HCT116 (cell line): ENCODE data around the gene HS6ST3. TPM values are rescaled to one million over a fixed set of nuclear protein-coding genes. Genes with fewer than 3 reads are reported as not detected.

ENCODE experiments used
- ATAC-seq: fragments of 200-7000 bp; cut with Tn5 transposase; 2 replicates; pipeline ENCODE4 v1.9.1; 2020; ENCODE audit warnings: mild to moderate bottlenecking, moderate library complexity
- BruUV-seq: library from RNA; stranded (reverse); fragments of 400-500 nt; replicated peaks from 2 replicates; lab custom pipeline; 2021; lab: Mats Ljungman, UMichigan
- CTCF ChIA-PET: fragments of 300-600 bp; sonication (Branson Sonifier 250); formaldehyde crosslinking; loops from one replicate; lab custom pipeline; 2021; ENCODE audit warnings: antibody characterized with exemption; lab: Charles Lee
- POLR2A ChIA-PET: fragments of 300-600, 350-600 bp; sonication (Branson Sonifier 250); formaldehyde crosslinking; loops from one replicate; lab custom pipeline; 2021; ENCODE audit warnings: antibody characterized with exemption; lab: Charles Lee
- RAD21 ChIA-PET, 2 experiments: fragments of 300-600 bp; sonication (Branson Sonifier 250); formaldehyde crosslinking; loops; one replicate each; lab custom pipeline; 2023; ENCODE audit warnings: low total read pairs in 2 of 2; ENCODE audit not compliant: uncharacterized antibody in 2 of 2, unreplicated experiment in 2 of 2, low non-redundant PET in 1 of 2; lab: Charles Lee
- DNase-seq: peaks from one replicate; pipeline ENCODE4 v3.0.0-alpha.2; 2010; ENCODE audit warnings: low read depth, low spot score
- H2AFZ ChIP-seq: fragments of 200-600 bp; shearing (Covaris generic), sonication (generic); 2 replicates; pipeline ENCODE4 v1.6.1; 2017; ENCODE audit warnings: low read depth, mixed run types, mixed read lengths, antibody characterized with exemption, low read length; ENCODE audit not compliant: poor library complexity, severe bottlenecking
- H3K27ac ChIP-seq: 2 replicates; pipeline ENCODE4 v1.5.1; 2012; ENCODE audit warnings: low read depth, low read length
- H3K27me3 ChIP-seq: fragments of 200-600 bp; sonication (generic); 2 replicates; pipeline ENCODE4 v1.6.1; 2016; ENCODE audit warnings: mixed run types, low read length, mixed read lengths; ENCODE audit not compliant: insufficient read depth
- H3K36me3 ChIP-seq, 2 experiments: fragments of 200-500 bp in 1 of 2; fragments of 200-600 bp in 1 of 2; sonication (Bioruptor generic) in 1 of 2; sonication (generic) in 1 of 2; 2 replicates each; pipeline versions ENCODE4 v1.5.1 to v1.6.1; 2014 to 2016; ENCODE audit warnings: low read length in 2 of 2, inconsistent platforms in 1 of 2, mixed read lengths in 1 of 2, mixed run types in 1 of 2; ENCODE audit not compliant: insufficient read depth in 2 of 2, control insufficient read depth in 1 of 2
- H3K4me1 ChIP-seq, 2 experiments: fragments of 200-600 bp in 1 of 2; sonication (generic) in 1 of 2; 2 replicates each; pipeline versions ENCODE4 v1.5.1 to v1.6.1; 2012 to 2017; ENCODE audit warnings: low read length in 2 of 2, inconsistent platforms in 1 of 2, mild to moderate bottlenecking in 1 of 2, mixed read lengths in 1 of 2, mixed run types in 1 of 2, moderate library complexity in 1 of 2; ENCODE audit not compliant: insufficient read depth in 2 of 2, control insufficient read depth in 1 of 2
- H3K4me2 ChIP-seq: fragments of 200-600 bp; sonication (generic); 2 replicates; pipeline ENCODE4 v1.6.1; 2017; ENCODE audit warnings: mixed run types, low read length, mixed read lengths
- H3K4me3 ChIP-seq, 2 experiments: fragments of 200-600 bp in 1 of 2; sonication (generic) in 1 of 2; replicated peaks in 1 of 2; 2 replicates each; pipeline ENCODE4 v1.5.1; 2011 to 2016; ENCODE audit warnings: low read length in 2 of 2, control low read depth in 1 of 2, low read depth in 1 of 2, mild to moderate bottlenecking in 1 of 2, mixed read lengths in 1 of 2, mixed run types in 1 of 2
- H3K79me2 ChIP-seq: fragments of 200-600 bp; sonication (generic); 2 replicates; pipeline ENCODE4 v1.6.1; 2017; ENCODE audit warnings: mild to moderate bottlenecking, mixed run types, low read length, moderate library complexity, mixed read lengths; ENCODE audit not compliant: insufficient read depth
- H3K9ac ChIP-seq: fragments of 200-600 bp; sonication (generic); 2 replicates; pipeline ENCODE4 v1.6.1; 2016; ENCODE audit warnings: low read length, mixed read lengths
- H3K9me2 ChIP-seq: fragments of 200-600 bp; sonication (generic), shearing (Covaris generic); 2 replicates; pipeline ENCODE4 v1.6.1; 2017; ENCODE audit warnings: mixed run types, mild to moderate bottlenecking, moderate library complexity; ENCODE audit not compliant: insufficient read depth
- H3K9me3 ChIP-seq, 2 experiments: fragments of 200-500 bp in 1 of 2; fragments of 200-600 bp in 1 of 2; sonication (Bioruptor generic) in 1 of 2; sonication (generic) in 1 of 2; 2 replicates each; pipeline ENCODE4 v1.6.1; 2014 to 2017; ENCODE audit warnings: low read length in 2 of 2, mixed read lengths in 2 of 2, inconsistent platforms in 1 of 2, low read depth in 1 of 2, mild to moderate bottlenecking in 1 of 2, mixed run types in 1 of 2, moderate library complexity in 1 of 2; ENCODE audit not compliant: control insufficient read depth in 1 of 2, insufficient read depth in 1 of 2
- H4K20me1 ChIP-seq: fragments of 200-600 bp; sonication (generic), shearing (Covaris generic); 2 replicates; pipeline ENCODE4 v1.6.1; 2017; ENCODE audit warnings: mixed run types, mild to moderate bottlenecking, moderate library complexity; ENCODE audit not compliant: insufficient read depth
- CBX3 ChIP-seq: IDR thresholded peaks from 2 replicates; pipeline ENCODE4 v1.6.1; 2012; ENCODE audit warnings: low read depth
- EGR1 ChIP-seq: IDR thresholded peaks from 2 replicates; pipeline ENCODE4 v1.6.1; 2012; ENCODE audit warnings: low read depth
- ELF1 ChIP-seq: IDR thresholded peaks from 2 replicates; pipeline ENCODE4 v1.6.1; 2012; ENCODE audit warnings: low read depth, borderline replicate concordance
- EZH2phosphoT487 ChIP-seq: fragments of 200-600 bp; IDR thresholded peaks from 2 replicates; pipeline ENCODE4 v1.6.1; 2018; ENCODE audit warnings: antibody characterized with exemption, borderline replicate concordance
- SIN3A ChIP-seq: IDR thresholded peaks from 2 replicates; pipeline ENCODE4 v1.6.1; 2012; ENCODE audit warnings: low read depth
- SRF ChIP-seq: IDR thresholded peaks from 2 replicates; pipeline ENCODE4 v1.6.1; 2012; ENCODE audit warnings: low read depth
- intact Hi-C: fragments of 100-400 bp; cut with micrococcal nuclease; formaldehyde crosslinking; loops from 2 replicates; pipeline ENCODE4 v1.10.0; 2022
- total RNA-seq: library from RNA; stranded (reverse); gene quantifications from one replicate; pipeline ENCODE4 v1.2.1, GENCODE V29; 2021; ENCODE audit not compliant: unreplicated experiment
- TF ChIP-seq, protein P1 (sequence below), 3 experiments: fragments of 200-600 bp in 1 of 3; sonication (generic) in 1 of 3; IDR thresholded peaks in 2 of 3; conservative IDR thresholded peaks in 1 of 3; 2 replicates each; pipeline ENCODE4 v1.5.1; 2012 to 2017; ENCODE audit warnings: low read depth in 2 of 3, low read length in 2 of 3, antibody characterized with exemption in 1 of 3, borderline replicate concordance in 1 of 3, control low read depth in 1 of 3, mild to moderate bottlenecking in 1 of 3, mixed read lengths in 1 of 3, mixed run types in 1 of 3, moderate library complexity in 1 of 3; ENCODE audit not compliant: insufficient read depth in 1 of 3
- TF ChIP-seq, protein P2 (sequence below): IDR thresholded peaks from 2 replicates; pipeline ENCODE4 v1.6.1; 2012

Gene HS6ST3
- total RNA-seq, 1 experiment from 2014 or later = 0.10 TPM

DNA sequence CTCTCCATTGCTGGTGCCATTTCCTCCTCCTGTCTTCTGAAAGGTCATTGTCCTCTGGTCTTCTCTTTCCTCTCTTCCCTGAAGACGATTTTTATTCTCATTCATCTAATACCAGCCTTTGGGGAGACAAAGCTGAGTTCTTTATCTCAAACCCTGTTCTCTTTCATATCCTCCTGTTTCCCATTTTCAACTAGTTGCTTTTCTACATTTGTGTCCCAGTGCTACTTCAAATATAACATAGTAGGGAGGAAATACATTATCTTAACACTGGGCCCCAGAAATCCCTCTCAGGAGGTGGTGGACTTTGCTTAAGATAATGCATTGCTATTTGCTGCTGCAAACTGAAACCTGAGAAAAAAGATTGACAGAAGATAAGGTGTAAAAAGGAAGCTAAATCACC lies 159.1 kb downstream of the HS6ST3 start:
- Histone ChIP-seq H3K4me2 (no peak overlapping the region), H3K27me3 (peaks cover 5% of the 10 kb centered on the region; the same call in 1 of the 2 replicates), H2AFZ (no peak overlapping the region), H4K20me1 (no peaks in the 10 kb centered on the region), H3K9ac (no peak overlapping the region), H3K9me2 (no peaks in the 10 kb centered on the region), H3K27ac (no peak overlapping the region), H3K36me3 (no peaks in the 10 kb centered on the region), H3K4me1 (no peaks in the 10 kb centered on the region), H3K9me3 (no peaks in the 10 kb centered on the region), H3K4me3 (no peak overlapping the region), H3K79me2 (no peaks in the 10 kb centered on the region)
- BruUV-seq = no TSS peak
- ChIA-PET POLR2A (no interaction called here), CTCF (no interaction called here), RAD21 (no interaction called here)
- no peak for ATAC-seq
- intact Hi-C loops = no loop called here
- no peak for TF ChIP-seq EZH2phosphoT487
- no peak for DNase-seq

DNA sequence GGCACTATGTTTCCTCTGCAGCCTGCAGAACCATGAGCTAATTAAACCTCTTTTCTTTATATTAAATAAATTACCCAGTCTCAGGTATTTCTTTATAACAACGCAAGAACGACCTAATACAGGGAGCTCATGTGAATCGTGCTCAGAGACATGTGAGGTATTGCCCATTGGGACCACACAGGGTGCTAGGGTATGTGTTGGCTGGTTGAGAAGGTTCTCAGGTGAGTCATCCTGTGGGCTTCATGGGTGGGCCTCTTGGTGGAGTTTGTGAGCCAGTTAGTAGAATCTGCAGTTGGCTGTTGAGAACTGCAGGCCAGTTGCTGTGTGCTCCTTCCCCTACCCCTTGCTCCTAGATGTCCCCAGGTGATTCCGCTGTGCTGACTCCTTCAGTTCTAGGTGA lies 163.0 kb downstream of the HS6ST3 start:
- no peaks in the 10 kb centered on the region for H3K9me3 ChIP-seq
- no peak for ATAC-seq
- no peak for TF ChIP-seq EGR1
- TF ChIP-seq, all 23 proteins: peak for 0
- intact Hi-C loops = no loop called here
- Histone ChIP-seq H3K27me3 (peaks cover 13% of the 10 kb centered on the region), H3K79me2 (no peaks in the 10 kb centered on the region), H3K9me2 (no peaks in the 10 kb centered on the region), H4K20me1 (no peaks in the 10 kb centered on the region), H2AFZ (no peak overlapping the region), H3K4me2 (no peak overlapping the region), H3K36me3 (no peaks in the 10 kb centered on the region), H3K9ac (no peak overlapping the region), H3K4me3 (no peak overlapping the region), H3K27ac (no peak overlapping the region), H3K4me1 (no peaks in the 10 kb centered on the region)
- BruUV-seq = no TSS peak
- CTCF ChIA-PET = no interaction called here
- POLR2A ChIA-PET = no interaction called here
- RAD21 ChIA-PET = no interaction called here
- DNase-seq = no peak

DNA sequence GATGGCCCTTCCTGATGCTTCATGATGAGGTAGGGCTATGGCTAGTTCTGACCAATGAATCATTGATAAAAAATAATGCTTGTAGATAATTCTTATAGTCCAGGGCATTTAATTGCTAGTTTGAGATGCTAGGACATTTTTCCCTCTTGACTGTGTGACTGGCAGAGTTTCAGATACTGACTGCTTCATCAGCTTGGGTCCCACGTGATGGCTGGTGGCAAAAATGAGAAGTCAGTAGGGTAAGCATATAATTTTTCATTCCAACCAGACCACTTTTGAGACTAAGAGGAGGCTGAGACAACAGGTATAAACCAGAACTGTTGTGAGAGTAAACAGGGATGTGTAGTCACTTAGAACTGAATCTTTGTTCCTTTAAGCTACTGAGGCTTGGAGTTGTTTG lies 183.3 kb downstream of the HS6ST3 start:
- Histone ChIP-seq H2AFZ (no peak overlapping the region), H3K4me2 (no peak overlapping the region), H4K20me1 (no peaks in the 10 kb centered on the region), H3K4me1 (no peaks in the 10 kb centered on the region), H3K27ac (no peak overlapping the region), H3K27me3 (no peaks in the 10 kb centered on the region), H3K9me3 (no peaks in the 10 kb centered on the region)
- no peak for DNase-seq
- POLR2A ChIA-PET = no interaction called here
- CTCF ChIA-PET = no interaction called here
- BruUV-seq = no TSS peak
- no peak for TF ChIP-seq EZH2phosphoT487
- TF ChIP-seq, protein P1, sequence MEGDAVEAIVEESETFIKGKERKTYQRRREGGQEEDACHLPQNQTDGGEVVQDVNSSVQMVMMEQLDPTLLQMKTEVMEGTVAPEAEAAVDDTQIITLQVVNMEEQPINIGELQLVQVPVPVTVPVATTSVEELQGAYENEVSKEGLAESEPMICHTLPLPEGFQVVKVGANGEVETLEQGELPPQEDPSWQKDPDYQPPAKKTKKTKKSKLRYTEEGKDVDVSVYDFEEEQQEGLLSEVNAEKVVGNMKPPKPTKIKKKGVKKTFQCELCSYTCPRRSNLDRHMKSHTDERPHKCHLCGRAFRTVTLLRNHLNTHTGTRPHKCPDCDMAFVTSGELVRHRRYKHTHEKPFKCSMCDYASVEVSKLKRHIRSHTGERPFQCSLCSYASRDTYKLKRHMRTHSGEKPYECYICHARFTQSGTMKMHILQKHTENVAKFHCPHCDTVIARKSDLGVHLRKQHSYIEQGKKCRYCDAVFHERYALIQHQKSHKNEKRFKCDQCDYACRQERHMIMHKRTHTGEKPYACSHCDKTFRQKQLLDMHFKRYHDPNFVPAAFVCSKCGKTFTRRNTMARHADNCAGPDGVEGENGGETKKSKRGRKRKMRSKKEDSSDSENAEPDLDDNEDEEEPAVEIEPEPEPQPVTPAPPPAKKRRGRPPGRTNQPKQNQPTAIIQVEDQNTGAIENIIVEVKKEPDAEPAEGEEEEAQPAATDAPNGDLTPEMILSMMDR (IDR thresholded peaks at IDR 0.05 in 2 of 3, conservative IDR thresholded peaks at IDR 0.05 in 1 of 3; ENCODE audit: borderline replicate concordance in 1 of 3, insufficient read depth in 1 of 3, low read depth in 2 of 3, low read length in 2 of 3) = no peak
- TF ChIP-seq CBX3 = no peak
- no peak for TF ChIP-seq SIN3A
- no peak for TF ChIP-seq SRF
- TF ChIP-seq, protein P2, sequence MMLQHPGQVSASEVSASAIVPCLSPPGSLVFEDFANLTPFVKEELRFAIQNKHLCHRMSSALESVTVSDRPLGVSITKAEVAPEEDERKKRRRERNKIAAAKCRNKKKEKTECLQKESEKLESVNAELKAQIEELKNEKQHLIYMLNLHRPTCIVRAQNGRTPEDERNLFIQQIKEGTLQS = no peak
- no peak for TF ChIP-seq ELF1
- TF ChIP-seq, all 23 proteins: peak for 0
- H3K79me2 ChIP-seq = no peaks in the 10 kb centered on the region
- no peak for ATAC-seq
- RAD21 ChIA-PET = no interaction called here
- no peak overlapping the region for H3K4me3 ChIP-seq
- H3K36me3 ChIP-seq = no peaks in the 10 kb centered on the region
- no peak overlapping the region for H3K9ac ChIP-seq
- intact Hi-C loops = no loop called here
- no peaks in the 10 kb centered on the region for H3K9me2 ChIP-seq
